HG03575 (cell line): ENCODE results near the gene SLC26A4.

ENCODE experiments used
- ATAC-seq: cut with Tn5 transposase; IDR thresholded peaks from one replicate; pipeline ENCODE4 v1.9.1; 2021; ENCODE audit not compliant: unreplicated experiment, insufficient number of reproducible peaks, low FRiP score; ENCODE audit errors: extremely low read depth

The SLC26A4 gene

GRCh38 chr7:107652642-107653041 lies 8.0 kb upstream of the SLC26A4 start:
- no peak for ATAC-seq

DNA sequence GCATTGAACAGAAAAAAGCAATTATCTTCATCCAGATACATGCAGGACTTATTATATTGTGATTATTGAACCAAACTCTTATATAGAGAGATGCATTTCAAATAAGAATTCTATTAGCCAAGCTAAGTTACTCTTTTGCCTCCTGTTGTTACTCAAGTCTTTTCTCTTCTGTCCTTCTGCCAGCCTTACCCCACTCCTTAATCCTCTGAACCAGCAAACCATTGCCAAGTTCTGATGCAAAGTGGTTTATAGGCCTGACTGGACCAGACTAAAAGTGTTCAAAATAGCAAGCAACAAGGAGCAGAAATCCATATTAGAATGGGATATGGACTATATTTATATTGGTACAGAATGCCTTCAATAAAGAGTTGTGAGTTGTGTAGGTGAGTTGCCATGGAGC lies 2.2 kb upstream of the SLC26A4 start:
- no peak for ATAC-seq

DNA sequence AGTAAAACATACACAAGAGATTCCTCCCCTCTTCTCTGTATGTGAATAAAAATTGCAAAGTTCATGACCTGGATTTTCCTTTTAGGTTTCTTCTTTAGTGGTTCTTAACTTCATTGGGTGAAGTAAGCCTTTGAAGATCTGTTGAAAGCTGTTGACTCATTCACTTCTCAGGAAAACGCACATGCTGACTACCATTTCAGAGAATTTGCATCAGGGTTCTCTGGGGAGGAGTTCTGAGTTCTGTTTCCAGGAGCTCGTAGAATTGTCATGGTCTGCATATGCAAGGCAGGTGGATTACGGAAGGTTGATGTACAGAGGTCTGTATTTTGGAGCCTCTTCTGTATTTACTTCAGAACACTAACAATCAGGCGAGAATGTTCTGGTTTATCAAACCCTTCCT lies 962 bp upstream of the SLC26A4 start:
- no peak for ATAC-seq

DNA sequence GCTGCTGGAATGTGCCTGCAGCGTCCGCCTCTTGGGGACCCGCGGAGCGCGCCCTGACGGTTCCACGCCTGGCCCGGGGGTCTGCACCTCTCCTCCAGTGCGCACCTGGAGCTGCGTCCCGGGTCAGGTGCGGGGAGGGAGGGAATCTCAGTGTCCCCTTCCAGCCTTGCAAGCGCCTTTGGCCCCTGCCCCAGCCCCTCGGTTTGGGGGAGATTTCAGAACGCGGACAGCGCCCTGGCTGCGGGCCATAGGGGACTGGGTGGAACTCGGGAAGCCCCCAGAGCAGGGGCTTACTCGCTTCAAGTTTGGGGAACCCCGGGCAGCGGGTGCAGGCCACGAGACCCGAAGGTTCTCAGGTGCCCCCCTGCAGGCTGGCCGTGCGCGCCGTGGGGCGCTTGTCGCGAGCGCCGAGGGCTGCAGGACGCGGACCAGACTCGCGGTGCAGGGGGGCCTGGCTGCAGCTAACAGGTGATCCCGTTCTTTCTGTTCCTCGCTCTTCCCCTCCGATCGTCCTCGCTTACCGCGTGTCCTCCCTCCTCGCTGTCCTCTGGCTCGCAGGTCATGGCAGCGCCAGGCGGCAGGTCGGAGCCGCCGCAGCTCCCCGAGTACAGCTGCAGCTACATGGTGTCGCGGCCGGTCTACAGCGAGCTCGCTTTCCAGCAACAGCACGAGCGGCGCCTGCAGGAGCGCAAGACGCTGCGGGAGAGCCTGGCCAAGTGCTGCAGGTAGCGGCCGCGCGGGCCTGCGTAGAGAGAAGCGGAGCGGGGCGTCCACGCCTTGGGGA lies 645 bp downstream of the SLC26A4 start:
- ATAC-seq, result no peak

GRCh38 chr7:107661865-107662379 lies 1.3 kb downstream of the SLC26A4 start:
- ATAC-seq, result no peak

- no peak for ATAC-seq
Observed at GRCh38 chr7:107663196-107663595, 2.6 kb downstream of the SLC26A4 start.

- ATAC-seq, result no peak
Observed at GRCh38 chr7:107666790-107667189, 6.2 kb downstream of the SLC26A4 start.

DNA sequence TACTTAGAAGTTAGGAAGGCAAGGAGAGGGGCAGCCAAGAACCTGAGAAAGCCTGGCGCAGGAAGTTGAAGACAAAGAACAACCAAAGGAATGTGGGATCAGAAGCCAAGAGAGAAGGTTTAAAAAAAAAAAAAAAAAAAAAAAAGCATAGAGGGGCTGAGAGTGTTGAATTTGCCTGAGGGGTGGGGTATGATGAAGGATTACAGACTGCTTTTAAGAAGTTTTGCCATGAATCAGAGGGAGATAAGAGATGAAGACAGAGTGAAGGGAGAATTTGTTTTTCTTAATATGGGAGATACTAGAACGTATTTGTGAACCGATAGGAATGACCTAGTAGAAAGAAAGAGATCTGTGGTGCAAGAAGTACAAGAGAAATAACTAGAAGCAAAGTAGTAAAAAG lies 6.7 kb downstream of the SLC26A4 start:
- ATAC-seq, result no peak

DNA sequence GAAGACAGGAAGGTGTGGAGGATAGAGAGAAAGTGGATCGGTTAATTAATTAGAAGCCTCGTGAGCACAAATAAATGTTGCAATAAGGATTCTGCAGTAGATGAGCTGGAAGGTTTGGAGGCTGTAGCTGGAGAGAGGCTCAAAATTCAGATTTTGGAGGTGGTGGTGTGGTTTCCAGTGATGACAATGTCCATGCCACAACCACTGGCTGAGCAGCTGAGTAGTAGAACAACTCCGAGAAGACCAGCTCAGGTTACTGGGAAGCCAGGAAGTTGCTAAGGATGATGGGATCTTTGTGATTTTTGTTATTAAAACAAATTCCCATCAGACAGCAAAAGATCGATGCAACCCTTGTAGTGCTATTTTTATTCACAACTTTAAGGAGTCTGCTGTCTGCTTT lies 7.7 kb downstream of the SLC26A4 start:
- no peak for ATAC-seq

DNA sequence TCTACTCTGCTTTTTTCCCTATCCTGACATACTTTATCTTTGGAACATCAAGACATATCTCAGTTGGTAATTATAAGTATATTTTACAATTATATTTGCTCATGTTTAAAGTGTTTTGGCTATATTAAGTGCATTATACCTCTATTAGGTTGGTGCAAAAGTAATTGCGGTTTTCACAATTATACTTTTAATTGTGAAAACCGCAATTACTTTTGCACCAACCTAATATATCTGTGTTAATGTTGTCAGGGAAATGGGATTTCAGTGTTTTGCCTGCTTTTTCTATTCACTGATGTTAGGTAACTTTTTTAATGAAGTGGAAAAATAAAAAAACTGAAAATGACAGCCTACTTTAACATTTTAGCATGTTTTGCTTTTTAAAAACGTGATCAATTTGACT lies 11.6 kb downstream of the SLC26A4 start:
- ATAC-seq, result no peak

GRCh38 chr7:107676249-107676648 lies 15.6 kb downstream of the SLC26A4 start:
- no peak for ATAC-seq

DNA sequence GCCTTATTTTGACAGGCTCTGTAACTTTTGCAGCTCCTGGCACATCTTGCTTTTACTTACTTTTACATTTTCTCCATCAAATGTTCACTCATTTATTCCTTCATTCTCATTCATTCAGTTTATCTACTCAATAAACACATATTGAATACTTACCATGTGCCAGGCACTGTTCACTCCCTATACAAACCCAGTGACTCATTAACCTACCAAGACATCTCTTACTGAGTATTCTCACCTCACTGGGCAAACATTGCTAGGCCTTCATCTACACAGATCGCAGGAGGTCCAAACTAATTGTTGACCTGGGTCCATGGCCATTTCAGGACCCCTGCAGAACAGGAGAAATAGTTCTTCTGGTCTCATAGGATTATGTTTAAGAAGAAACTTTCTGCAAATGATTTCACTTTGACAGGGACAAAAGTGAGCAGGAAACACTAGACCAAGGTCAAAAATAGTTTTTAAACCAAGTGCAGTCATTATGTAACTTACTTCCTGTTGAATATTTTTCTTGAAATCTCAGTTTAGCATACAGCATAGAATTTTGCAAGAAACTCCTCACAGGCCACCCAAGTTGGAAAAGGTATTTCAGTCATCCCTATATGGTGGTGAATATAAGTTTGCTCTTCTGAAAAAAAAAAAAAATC lies 17.6 kb downstream of the SLC26A4 start:
- no peak for ATAC-seq

DNA sequence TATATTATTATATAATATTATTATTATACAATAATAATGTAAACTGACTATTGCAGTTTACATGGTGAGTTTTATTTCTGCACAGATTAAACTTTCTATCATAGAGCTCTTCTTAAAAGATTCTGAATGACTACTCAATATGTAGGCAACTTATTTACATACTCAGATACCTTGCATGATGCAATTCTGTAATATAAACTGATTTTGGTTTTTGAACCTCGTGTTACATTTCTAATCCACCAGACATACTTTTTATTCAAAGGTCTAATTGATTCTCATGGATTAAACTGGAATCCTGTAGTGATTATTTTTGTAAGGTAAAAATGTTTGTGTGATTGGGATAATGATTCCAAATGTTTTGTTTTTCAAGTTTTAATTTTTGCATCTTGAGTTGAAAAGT lies 19.9 kb downstream of the SLC26A4 start:
- no peak for ATAC-seq

DNA sequence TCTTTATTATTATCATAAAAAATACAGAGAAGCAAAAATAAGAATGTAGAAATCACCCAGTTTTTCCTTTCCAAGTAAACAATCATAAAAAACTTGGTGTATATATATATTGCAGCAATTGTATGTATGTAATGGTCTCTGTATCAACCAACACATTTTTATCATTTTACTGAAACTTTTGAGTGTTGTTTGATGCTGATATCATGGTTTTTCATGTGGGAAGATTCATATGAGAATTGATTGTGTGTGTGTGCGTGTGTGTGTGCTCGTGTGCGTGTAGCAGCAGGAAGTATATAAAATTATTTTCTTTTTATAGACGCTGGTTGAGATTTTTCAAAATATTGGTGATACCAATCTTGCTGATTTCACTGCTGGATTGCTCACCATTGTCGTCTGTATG lies 22.3 kb downstream of the SLC26A4 start:
- no peak for ATAC-seq

- ATAC-seq, result no peak
Observed at GRCh38 chr7:107684287-107684686, 23.7 kb downstream of the SLC26A4 start.

- no peak for ATAC-seq
Observed at GRCh38 chr7:107684947-107685463, 24.4 kb downstream of the SLC26A4 start.

DNA sequence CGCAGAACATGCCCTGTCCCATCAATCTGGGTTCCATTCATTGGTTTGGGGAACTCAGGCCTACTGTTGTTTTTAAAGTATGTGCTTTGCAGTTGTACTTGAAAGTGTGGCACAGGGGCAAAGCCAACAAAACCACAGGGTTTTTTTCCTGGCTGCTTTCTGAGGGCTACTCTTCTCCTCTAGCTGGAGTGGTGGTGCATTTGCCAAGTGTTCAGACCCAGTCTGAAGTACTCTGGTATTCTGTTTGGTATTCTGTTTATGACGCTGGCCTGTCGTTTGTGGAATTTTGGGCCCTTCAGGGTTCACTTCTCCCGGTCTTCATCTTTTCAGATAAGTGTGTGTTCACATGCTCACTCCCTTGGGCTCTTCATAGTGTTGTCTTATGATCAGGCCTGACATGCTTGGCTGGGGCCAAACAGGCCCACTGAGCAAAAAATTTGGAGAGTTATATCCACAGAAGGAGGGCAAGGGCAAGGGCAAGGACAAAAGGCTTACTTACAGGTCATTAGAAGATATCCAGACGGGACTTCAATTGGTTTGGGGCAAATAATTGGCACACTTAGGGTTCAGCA lies 26.3 kb downstream of the SLC26A4 start:
- no peak for ATAC-seq

DNA sequence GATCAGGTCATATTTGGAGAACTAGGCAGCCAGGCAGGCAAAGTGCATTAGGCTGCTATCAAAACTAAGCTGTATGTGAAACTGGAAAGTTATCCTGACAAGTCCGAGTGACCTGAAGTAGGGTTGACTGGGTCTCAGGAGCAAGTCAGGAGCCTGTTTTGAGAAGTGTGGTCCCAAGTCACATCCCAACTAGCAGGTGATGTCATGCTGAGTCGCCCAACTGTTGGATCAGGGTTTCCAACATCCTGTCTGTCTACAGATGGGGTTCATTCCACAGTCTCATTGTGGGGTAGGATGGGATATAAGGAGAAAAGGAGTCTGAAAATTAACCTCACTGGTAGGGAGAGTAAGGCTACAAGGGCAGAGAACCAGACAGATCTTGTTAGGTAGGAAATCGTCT lies 27.0 kb downstream of the SLC26A4 start:
- ATAC-seq, result no peak

GRCh38 chr7:107689553-107689952 lies 28.9 kb downstream of the SLC26A4 start:
- ATAC-seq, result no peak

- no peak for ATAC-seq
Observed at GRCh38 chr7:107690084-107690483, 29.5 kb downstream of the SLC26A4 start.
